Activated naive CD8-positive, alpha-beta T cell treated with anti-CD3 and anti-CD28 coated beads, Interleukin-2, amount 50 U/mL, for 16 hours (primary cell): ENCODE measurements around the gene GULP1.
"Not testable (repeated sequence)": the region's sequence is repeated elsewhere in the genome, so short reads cannot be mapped to it uniquely, and the experiment has no call there.

Source experiments
- DNase-seq: peaks from one replicate; pipeline ENCODE4 v3.0.0-alpha.2; 2020; ENCODE audit warnings: low read depth, low spot score

GULP1 gene

DNA sequence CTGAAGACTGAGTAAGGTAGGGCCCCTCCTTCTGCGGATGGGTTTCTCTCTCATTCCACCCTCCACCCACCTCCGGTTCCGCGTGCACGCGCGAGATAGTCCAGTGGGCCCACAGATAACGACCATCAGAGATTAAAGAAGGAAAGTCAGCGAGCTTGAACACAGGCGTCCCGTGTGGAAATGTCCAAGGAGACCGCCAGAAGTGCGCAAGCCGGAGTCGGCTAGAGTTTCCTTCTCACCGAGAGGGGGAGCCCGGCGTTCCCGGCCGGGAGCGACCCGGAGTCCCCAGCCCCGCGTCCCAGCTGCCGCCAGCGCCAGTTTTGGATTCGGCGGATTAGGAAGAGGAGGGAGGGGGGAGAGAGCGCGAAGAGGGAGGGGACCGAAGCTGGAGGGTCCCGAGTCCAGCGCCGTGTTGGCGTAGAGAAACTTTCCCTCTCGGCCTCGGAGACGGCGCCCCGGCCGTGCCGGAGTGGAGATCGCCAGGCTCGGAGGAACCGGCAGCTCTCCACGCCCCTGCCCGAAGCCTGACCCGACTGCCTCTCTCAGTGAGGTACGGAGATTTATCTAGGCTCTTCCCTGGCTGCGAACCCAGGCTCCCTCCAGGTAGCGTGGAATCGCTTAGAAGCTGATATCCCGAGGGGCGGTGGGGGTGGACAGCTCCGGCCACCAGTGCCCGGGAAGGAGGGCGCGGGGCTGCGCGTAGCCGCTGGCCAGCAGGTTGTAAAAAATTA, at the start of gene GULP1:
Gene GULP1, plus strand, starts transcription at position 258 of the 731 bp plus-strand sequence. CDS start 185,829 bp downstream, outside the sequence.
- DNase-seq, result no peak

DNA sequence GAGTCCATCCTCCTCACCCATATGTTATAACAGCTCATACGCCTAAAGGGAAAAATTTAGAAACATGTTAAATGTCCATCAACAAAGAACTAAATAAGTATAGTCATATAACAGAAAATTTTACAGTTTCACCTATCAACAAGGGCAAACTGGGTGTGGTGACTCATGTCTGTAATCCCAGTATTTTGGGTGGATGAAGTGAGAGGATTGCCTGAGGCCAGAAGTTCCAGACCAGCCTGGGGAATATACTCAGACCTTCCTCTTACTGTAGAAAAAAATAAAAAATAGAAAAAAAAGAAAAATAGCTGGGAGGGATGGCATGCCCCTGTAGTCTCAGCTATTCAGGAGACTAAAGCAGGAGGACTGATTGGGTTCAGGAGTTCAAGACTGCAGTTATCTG, 48.3 kb upstream of the GULP1 start:
- DNase-seq, result no peak

DNA sequence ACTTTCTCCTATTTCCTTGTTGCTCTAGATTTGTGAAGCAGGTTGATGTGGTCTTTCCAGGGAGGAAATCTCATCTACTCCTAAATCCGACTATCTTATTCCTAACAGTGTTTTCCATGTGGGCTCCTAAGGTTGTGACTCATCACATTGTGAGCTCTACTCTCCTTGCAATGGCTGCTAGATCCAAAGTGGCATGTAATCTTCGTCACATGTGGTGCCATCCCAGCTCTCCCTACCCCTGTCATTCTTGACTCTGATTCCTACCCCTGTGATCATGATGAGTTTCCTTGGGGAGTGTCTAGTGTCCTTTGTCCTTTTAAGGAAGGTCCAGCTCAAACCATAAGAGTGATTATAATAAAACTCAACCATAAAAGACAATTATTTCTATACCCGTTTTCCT, 47.3 kb upstream of the GULP1 start:
- DNase-seq, result no peak

DNA sequence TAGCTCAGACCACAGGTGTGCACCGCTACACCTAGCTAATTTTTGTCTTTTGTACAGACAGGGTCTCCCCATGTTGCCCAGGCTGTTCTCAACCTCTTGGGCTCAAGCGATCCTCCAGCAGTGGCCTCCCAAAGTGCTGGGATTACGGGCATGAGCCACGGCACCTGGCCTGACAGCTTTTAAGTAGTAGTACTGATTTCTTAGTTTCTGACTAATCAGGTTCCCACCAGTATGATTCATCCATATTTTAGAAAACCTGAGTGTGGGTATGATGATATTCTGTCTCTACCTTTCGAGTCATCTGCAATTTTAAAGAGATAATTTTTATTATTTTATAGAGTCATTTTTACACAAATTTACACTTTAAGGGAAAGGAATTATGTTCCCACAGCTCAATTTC, 46.4 kb upstream of the GULP1 start:
- no peak for DNase-seq

DNA sequence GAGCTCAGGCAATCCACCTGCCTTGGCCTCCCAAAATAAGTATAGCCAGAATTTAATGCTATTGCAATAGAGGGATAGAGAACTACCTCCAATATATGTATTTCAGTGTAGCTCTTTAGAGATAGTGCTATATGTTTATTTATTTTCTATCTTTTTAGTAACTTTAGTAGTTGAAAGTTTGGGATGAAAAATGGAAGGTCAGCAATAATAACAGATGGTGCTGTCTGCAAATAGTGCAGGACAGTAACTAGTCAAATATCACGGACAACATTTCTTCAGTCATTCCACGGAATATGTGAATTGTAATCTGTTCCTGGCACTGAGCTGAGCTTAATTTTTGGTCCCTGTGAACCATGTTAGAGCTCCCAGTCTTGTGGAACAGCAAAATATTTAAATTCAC, 43.2 kb upstream of the GULP1 start:
- no peak for DNase-seq

- DNase-seq, result no peak
Measured at GRCh38 chr2:188251034-188251433, 40.6 kb upstream of the GULP1 start.

DNA sequence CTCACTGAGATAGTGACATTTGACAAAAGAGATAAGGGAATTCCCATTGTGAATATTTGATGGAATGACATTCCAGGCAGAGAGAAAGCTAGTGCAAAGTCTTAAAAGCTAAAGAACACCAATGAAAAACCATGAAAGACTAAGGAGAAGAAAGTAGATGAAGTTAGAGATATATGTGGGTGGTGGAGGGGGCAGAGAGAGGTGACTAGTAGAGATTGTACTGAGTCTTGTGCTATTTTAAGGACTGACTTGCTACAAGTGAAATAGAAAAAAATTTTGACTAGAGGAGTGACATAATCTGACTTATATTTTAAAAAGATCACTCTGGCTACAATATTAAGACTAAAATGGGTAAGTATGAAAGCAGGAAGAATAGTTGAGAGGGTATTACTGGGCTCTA, 35.3 kb upstream of the GULP1 start:
- DNase-seq, result no peak

- no peak for DNase-seq
Measured at GRCh38 chr2:188265315-188265714, 26.4 kb upstream of the GULP1 start.

DNA sequence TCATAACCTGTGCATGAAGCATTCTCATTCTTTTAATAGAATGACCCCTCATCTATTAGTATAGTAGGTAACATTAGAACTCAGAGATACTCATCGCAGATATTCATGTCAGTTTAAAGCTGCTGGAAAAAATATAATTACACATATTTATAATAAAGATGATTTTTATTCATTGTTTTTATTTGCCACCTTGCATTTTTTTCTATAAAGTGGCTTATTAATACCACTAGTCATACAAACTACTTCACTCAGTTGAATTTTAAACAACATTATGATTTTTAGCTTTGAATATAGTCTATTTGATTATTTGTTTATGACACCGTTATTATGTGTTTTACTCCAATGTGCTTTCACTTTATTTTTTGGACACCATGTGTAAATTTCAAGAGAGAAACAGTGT, 23.9 kb upstream of the GULP1 start:
- no peak for DNase-seq

DNA sequence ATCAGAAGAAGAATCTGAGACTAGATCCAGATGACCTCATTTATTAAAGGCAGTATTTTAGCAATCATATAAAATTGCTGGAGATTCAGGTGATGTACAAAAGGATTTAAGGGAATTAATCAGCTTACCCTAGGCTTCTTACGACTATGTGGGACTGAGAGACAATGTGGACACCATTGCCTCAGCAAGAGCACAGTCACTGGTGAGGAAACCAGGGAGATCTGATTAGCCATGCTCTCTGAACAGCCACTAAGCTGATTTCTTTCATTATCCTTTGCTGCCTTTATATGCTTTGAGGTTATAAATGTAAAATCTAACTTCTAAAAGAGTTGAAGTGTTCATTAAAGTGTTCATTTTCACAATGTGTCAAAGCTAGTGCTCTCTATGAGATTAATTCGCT, 22.7 kb upstream of the GULP1 start:
- no peak for DNase-seq

GRCh38 chr2:188272121-188272520, 19.6 kb upstream of the GULP1 start:
- DNase-seq, result no peak

GRCh38 chr2:188274274-188274673, 17.4 kb upstream of the GULP1 start:
- no peak for DNase-seq

- DNase-seq, result no peak
Measured at GRCh38 chr2:188276255-188276654, 15.4 kb upstream of the GULP1 start.

DNA sequence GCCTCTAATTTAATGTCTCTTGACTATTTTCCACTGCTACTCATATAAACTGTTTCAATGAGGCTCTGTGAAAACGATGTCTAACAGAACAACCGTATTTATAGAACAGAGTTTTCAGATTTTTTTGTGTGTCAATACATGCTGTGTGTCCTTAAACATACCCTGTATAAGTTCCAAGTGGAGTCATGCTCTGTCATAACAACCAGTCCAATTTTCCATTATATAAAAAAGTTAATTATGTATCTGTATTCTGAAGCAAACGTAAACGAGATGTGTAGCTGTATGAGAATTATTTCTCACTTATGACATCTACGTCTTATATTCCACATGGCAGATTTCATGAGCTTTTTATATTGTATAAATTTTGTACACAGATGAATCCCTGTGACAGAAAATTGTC, 13.9 kb upstream of the GULP1 start:
- no peak for DNase-seq

- no peak for DNase-seq
Measured at GRCh38 chr2:188278388-188279092, 13.1 kb upstream of the GULP1 start.

GRCh38 chr2:188279093-188279445, 12.6 kb upstream of the GULP1 start:
- no peak for DNase-seq

DNA sequence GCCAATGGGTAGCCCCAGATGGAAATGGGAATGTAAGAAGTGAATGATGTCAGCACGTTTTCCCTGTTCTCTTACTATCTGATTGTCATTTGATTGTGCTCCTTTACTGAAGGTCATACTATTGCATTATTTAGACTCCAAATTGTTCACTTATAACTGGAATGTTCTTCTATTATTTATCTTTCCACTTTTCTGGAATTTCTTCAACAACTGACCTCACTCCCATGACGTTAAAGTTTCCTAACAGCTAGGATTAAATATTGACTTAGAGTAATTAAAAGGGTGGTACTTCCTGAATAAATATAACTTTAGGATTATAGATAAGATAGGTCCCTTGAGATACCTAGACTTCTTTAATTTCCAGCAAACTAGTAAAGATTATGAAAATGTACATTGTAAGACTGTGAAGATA, 10.9 kb upstream of the GULP1 start:
- no peak for DNase-seq

- DNase-seq, result no peak
Measured at GRCh38 chr2:188282907-188283306, 8.8 kb upstream of the GULP1 start.

DNA sequence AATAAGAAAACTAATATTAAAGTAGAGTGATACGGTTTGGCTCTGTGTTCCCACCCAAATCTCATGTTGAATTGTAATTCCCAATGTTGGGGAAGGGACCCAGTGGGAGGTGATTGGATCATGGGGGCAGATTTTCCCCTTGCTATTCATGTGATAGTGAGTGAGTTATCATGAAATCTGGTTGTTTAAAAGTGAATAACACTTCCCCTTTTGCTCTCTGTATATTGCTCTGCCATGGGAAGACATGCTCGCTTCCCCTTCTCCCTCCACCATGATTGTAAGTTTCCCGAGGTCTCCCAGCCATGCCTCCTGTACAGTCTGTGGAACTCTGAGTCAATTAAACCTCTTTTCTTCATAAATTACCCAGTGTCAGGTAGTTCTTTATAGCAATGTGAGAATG, 7.4 kb upstream of the GULP1 start:
- not testable (repeated sequence) for DNase-seq

GRCh38 chr2:188285049-188285448, 6.6 kb upstream of the GULP1 start:
- no peak for DNase-seq

DNA sequence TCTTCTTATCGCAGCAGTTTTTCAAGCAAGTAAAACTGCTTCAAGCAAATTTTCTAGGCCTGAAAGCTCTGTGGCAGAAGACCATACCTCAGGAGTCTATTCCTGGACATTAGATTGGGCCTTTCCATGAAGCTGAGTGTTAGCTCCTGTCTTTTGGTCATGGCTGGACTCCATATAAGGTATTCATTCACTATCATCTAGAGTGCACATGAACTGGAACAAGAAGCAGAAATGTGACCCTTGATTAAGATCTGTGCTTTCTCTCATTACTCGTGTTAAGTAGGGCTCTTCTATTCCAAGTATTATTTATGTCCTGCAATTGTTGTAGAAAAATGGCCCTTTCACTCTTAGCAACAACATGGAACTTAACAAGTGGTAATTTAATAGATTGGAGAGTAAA, 5.9 kb upstream of the GULP1 start:
- DNase-seq, result no peak

DNA sequence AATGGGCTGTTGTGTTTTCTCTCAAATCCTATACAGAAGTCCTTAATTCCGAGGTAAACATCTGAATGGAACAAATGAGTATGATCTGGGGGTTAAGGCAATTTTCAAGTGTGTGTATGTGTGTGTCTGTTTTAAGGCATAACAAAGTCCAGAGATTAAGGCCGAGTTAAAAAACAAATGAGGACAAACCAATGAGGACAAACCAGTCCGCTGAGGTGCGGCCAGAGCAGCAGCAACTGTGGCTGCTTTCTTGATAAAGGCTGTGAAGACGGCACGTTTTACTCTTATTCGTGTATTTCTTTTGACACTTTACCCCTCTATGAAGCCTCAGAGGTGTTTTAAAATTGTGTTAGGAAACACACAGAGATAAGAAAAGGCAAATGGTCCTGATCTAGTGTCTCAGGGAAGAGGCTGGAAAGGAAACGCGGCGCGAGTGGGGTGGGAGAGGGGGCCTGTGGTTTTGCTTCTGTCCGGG, 495 bp upstream of the GULP1 start:
- no peak for DNase-seq
